ENCODE data around the gene ATF6.

DNA sequence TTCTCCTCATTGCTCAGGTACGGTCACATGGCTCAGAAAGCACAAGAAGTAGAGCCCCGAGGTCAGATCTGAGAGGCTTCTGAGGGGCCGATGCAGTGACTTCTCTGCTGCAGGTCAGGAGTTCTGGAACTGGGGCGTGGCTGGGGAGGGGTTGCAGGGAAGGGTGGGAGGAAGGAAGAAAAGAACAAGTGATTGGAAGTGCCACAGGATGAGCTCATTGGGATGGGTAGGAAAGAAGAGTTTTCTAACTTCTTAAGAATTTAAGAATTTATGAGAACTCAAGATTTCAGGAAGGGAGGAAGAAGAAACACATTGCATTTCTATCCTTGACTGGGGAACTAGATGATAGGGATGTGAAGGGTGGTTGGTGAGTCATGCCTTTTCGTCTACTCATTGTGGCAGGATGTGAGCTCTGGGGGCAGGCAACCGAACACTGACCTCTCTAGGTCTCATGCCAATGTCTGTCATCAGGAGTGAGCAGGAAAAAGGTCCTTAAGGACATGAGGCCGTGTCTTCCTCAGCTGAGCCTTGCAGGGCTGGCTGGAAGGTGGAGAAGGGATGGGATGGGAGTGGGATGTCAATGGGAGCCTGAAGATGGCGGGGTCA lies 44.3 kb upstream of the ATF6 start:
- TF ChIP-seq POLR2A (IDR thresholded peaks at IDR 0.05): no peak
- TF ChIP-seq, protein P1, sequence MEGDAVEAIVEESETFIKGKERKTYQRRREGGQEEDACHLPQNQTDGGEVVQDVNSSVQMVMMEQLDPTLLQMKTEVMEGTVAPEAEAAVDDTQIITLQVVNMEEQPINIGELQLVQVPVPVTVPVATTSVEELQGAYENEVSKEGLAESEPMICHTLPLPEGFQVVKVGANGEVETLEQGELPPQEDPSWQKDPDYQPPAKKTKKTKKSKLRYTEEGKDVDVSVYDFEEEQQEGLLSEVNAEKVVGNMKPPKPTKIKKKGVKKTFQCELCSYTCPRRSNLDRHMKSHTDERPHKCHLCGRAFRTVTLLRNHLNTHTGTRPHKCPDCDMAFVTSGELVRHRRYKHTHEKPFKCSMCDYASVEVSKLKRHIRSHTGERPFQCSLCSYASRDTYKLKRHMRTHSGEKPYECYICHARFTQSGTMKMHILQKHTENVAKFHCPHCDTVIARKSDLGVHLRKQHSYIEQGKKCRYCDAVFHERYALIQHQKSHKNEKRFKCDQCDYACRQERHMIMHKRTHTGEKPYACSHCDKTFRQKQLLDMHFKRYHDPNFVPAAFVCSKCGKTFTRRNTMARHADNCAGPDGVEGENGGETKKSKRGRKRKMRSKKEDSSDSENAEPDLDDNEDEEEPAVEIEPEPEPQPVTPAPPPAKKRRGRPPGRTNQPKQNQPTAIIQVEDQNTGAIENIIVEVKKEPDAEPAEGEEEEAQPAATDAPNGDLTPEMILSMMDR (IDR thresholded peaks at IDR 0.05): no peak

Data from breast epithelium (tissue), 3 donors.